Astrocyte (in vitro differentiated cells and primary cell): ENCODE measurements around the gene METTL26. TPM values are rescaled to one million over a fixed set of nuclear protein-coding genes. Genes with fewer than 3 reads are reported as not detected.
A peak's percentile ranks its signal among the peaks of the same experiment; 100 is the strongest.

Experiments
- DNase-seq: peaks from one replicate; pipeline ENCODE4 v3.0.0-alpha.2; 2010; ENCODE audit warnings: low read depth
- FAIRE-seq: peaks from 2 replicates; lab custom pipeline; 2011; peaks lifted over from hg19 to GRCh38; lab: Jason Lieb, UNC
- H2AFZ ChIP-seq: 2 replicates; pipeline ENCODE4 v1.6.0; 2012; ENCODE audit warnings: low read depth, low read length, inconsistent platforms
- H3K27ac ChIP-seq: 2 replicates; pipeline ENCODE4 v1.5.1; 2011; ENCODE audit warnings: low read depth, low read length, inconsistent platforms
- H3K27me3 ChIP-seq: 2 replicates; pipeline ENCODE4 v1.6.0; 2011; ENCODE audit warnings: low read length, inconsistent platforms; ENCODE audit not compliant: insufficient read depth
- H3K36me3 ChIP-seq: 2 replicates; pipeline ENCODE4 v1.5.1; 2011; ENCODE audit warnings: low read length, inconsistent platforms; ENCODE audit not compliant: insufficient read depth
- H3K4me1 ChIP-seq: 2 replicates; pipeline ENCODE4 v1.5.1; 2011; ENCODE audit warnings: low read length, inconsistent platforms; ENCODE audit not compliant: insufficient read depth
- H3K4me2 ChIP-seq: 2 replicates; pipeline ENCODE4 v1.6.0; 2012; ENCODE audit warnings: low read length, inconsistent platforms
- H3K4me3 ChIP-seq: 2 replicates; pipeline ENCODE4 v1.5.1; 2011; ENCODE audit warnings: low read depth, mild to moderate bottlenecking, low read length, inconsistent platforms; ENCODE audit not compliant: insufficient read depth
- H3K79me2 ChIP-seq: 2 replicates; pipeline ENCODE4 v1.6.0; 2012; ENCODE audit warnings: mild to moderate bottlenecking, low read length, inconsistent platforms; ENCODE audit not compliant: insufficient read depth
- H3K9ac ChIP-seq: 2 replicates; pipeline ENCODE4 v1.6.0; 2012; ENCODE audit warnings: mild to moderate bottlenecking, low read length, inconsistent platforms
- H3K9me3 ChIP-seq: 2 replicates; pipeline ENCODE4 v1.5.1; 2012; ENCODE audit warnings: low read depth, mild to moderate bottlenecking, low read length, inconsistent platforms; ENCODE audit not compliant: insufficient read depth
- H4K20me1 ChIP-seq: 2 replicates; pipeline ENCODE4 v1.6.0; 2012; ENCODE audit warnings: low read length, inconsistent platforms; ENCODE audit not compliant: insufficient read depth
- H3K27ac Mint-ChIP-seq: one replicate; pipeline ENCODE4 v1.8.0; 2021; ENCODE audit warnings: mild to moderate bottlenecking, mixed read lengths; ENCODE audit not compliant: unreplicated experiment
- H3K27me3 Mint-ChIP-seq: one replicate; pipeline ENCODE4 v1.8.0; 2021; ENCODE audit warnings: low read depth, mixed read lengths; ENCODE audit not compliant: unreplicated experiment
- H3K36me3 Mint-ChIP-seq: one replicate; pipeline ENCODE4 v1.8.0; 2021; ENCODE audit warnings: low read depth, mixed read lengths; ENCODE audit not compliant: unreplicated experiment
- H3K4me1 Mint-ChIP-seq: one replicate; pipeline ENCODE4 v1.8.0; 2021; ENCODE audit warnings: low read depth, mixed read lengths; ENCODE audit not compliant: unreplicated experiment
- H3K4me3 Mint-ChIP-seq: one replicate; pipeline ENCODE4 v1.8.0; 2021; ENCODE audit warnings: mild to moderate bottlenecking, moderate library complexity, mixed read lengths; ENCODE audit not compliant: unreplicated experiment
- H3K9me3 Mint-ChIP-seq: one replicate; pipeline ENCODE4 v1.8.0; 2021; ENCODE audit warnings: mild to moderate bottlenecking, mixed read lengths; ENCODE audit not compliant: unreplicated experiment
- EZH2 ChIP-seq: IDR thresholded peaks from 2 replicates; pipeline ENCODE4 v1.6.1; 2012; ENCODE audit warnings: mild to moderate bottlenecking, low read length, inconsistent platforms; ENCODE audit not compliant: insufficient read depth
- total RNA-seq: library from RNA; stranded (reverse); gene quantifications from 2 replicates; pipeline ENCODE4 v1.2.1, GENCODE V29; 2021
- TF ChIP-seq, protein P1 (sequence below): IDR thresholded peaks from 2 replicates; pipeline ENCODE4 v1.5.1; 2011; ENCODE audit warnings: low read depth, mild to moderate bottlenecking, inconsistent platforms, low read length, moderate library complexity; ENCODE audit not compliant: insufficient read depth

The METTL26 gene
- total RNA-seq, 1 donor from 2014 or later = 56.4 TPM

DNA sequence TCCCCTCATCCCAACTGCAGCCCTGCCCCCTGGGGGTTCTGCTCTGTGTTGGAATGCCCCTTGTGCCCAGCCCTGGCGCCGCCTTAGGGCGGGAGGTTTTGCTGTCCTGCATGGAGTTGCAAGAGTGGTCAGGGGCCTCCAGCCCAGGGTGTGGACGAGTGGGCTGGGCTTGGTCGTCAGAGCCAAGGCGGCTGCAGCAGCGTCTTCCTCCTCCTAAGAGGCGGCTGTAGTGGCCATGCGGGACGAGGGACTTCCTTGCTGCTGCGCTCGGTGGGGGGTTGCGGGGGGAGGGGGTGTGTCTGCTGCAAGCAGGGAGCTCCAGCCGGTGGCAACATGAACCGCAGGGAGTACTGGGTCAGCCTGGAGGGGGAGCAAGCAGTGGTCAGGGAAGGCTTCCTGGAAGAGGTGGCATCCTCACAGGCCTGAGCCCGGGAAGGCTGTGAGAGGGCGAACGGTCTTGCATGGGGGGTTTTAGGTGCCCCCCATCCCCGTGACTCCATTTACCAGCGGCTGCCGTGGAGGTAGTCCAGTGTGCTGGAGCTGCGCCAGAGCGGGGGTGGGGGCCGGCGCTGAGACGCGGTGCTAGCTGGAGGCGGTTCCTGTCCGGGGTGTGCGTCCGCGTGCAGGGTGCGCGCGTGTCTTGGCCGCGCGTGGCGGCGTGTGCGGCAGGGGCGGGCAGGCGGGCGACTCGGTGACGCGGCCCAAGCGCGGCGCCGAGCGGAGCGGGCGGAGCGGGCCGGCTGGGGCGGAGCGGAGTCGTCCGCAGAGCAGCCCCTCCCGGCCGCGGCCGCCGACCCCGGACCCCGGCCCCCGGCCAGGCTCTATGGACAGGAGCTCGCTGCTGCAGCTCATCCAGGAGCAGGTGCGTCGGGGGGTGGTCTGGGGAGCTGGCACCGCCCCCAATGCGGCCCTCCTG, 39.1 kb upstream of the METTL26 start, which contains the start of gene RHBDL1:
RHBDL1 (plus strand) TSS at position 704 of the 916 bp plus-strand sequence; CDS start at position 824, 120 bp downstream.
- Mint-ChIP-seq H3K4me1 (peaks cover 2% of the 10 kb centered on the region), H3K27me3 (no peaks in the 10 kb centered on the region), H3K27ac (no peak within 1 kb of the TSS), H3K36me3 (peaks cover 2% of the 10 kb centered on the region), H3K9me3 (no peaks in the 10 kb centered on the region), H3K4me3 (no peak within 1 kb of the TSS)
- Histone ChIP-seq H3K4me1 (peaks cover 9% of the 10 kb centered on the region), H2AFZ (no peak within 1 kb of the TSS), H3K27me3 (no peaks in the 10 kb centered on the region), H3K9me3 (no peaks in the 10 kb centered on the region), H3K4me2 (peak within 1 kb of the TSS; percentile 82), H3K79me2 (peaks cover 11% of the 10 kb centered on the region), H4K20me1 (peaks cover 44% of the 10 kb centered on the region), H3K27ac (no peak within 1 kb of the TSS), H3K4me3 (peak within 1 kb of the TSS; percentile 39), H3K9ac (no peak within 1 kb of the TSS), H3K36me3 (no peaks in the 10 kb centered on the region)
- TF ChIP-seq EZH2 = no peak
- TF ChIP-seq, protein P1, sequence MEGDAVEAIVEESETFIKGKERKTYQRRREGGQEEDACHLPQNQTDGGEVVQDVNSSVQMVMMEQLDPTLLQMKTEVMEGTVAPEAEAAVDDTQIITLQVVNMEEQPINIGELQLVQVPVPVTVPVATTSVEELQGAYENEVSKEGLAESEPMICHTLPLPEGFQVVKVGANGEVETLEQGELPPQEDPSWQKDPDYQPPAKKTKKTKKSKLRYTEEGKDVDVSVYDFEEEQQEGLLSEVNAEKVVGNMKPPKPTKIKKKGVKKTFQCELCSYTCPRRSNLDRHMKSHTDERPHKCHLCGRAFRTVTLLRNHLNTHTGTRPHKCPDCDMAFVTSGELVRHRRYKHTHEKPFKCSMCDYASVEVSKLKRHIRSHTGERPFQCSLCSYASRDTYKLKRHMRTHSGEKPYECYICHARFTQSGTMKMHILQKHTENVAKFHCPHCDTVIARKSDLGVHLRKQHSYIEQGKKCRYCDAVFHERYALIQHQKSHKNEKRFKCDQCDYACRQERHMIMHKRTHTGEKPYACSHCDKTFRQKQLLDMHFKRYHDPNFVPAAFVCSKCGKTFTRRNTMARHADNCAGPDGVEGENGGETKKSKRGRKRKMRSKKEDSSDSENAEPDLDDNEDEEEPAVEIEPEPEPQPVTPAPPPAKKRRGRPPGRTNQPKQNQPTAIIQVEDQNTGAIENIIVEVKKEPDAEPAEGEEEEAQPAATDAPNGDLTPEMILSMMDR = no peak
- no peak for FAIRE-seq
- DNase-seq = peak; percentile 26

DNA sequence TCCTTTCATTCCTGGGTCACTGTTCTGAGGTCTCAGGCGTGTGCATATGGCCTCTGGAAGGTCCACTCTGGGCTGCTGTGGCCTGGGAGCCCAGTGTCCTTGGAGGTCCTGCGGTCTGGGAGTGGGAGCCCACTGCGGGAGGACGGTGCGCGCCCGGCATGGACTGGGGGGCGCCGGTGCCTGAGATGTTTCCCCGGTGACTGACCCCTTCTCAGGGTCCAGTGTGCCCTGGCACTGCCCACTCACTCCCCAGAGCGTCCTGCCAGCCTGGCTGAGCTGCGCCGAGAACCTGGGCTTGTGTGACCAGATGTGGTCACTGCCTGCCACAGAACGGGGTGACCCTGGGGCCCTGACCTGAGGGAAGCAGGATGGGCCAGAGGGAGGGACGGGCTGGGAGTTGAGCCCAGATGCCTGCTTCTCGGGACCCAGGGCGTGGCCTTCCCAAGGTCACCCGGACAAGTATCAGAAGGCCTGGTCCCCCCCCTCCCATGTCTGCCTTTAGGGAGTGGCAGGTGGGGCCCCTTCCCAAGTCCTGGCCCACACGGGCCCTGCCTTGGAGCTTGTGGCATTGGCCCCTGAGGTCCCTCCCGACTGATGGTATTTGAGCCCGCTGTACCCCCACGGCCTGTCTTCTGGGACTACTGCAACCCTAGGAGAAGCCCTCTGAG, 38.2 kb upstream of the METTL26 start:
- Mint-ChIP-seq H3K27me3 (no peaks in the 10 kb centered on the region), H3K4me1 (peaks cover 2% of the 10 kb centered on the region), H3K9me3 (no peaks in the 10 kb centered on the region), H3K4me3 (no peak overlapping the region), H3K36me3 (peaks cover 2% of the 10 kb centered on the region), H3K27ac (no peak overlapping the region)
- no peak for DNase-seq
- Histone ChIP-seq H3K4me3 (no peak overlapping the region), H3K27me3 (no peaks in the 10 kb centered on the region), H3K4me1 (peaks cover 7% of the 10 kb centered on the region), H2AFZ (no peak overlapping the region), H3K4me2 (no peak overlapping the region), H4K20me1 (peaks cover 53% of the 10 kb centered on the region), H3K9me3 (no peaks in the 10 kb centered on the region), H3K9ac (no peak overlapping the region), H3K27ac (no peak overlapping the region), H3K79me2 (peaks cover 20% of the 10 kb centered on the region), H3K36me3 (no peaks in the 10 kb centered on the region)
- no peak for FAIRE-seq
- no peak for TF ChIP-seq EZH2
- TF ChIP-seq, protein P1 = no peak
